Measurements from ENCODE around the gene TMEM108.

TMEM108 gene

GRCh38 chr3:133211856-133212255, 173.7 kb downstream of the TMEM108 start:
- H3K4me3 ChIP-seq (replicated peaks; ENCODE audit: low read depth, low read length): no peak overlapping the region
- no peaks in the 10 kb centered on the region for H3K27me3 ChIP-seq (replicated peaks; ENCODE audit: control insufficient read depth, insufficient read depth, low read length)
- TF ChIP-seq, protein P1, sequence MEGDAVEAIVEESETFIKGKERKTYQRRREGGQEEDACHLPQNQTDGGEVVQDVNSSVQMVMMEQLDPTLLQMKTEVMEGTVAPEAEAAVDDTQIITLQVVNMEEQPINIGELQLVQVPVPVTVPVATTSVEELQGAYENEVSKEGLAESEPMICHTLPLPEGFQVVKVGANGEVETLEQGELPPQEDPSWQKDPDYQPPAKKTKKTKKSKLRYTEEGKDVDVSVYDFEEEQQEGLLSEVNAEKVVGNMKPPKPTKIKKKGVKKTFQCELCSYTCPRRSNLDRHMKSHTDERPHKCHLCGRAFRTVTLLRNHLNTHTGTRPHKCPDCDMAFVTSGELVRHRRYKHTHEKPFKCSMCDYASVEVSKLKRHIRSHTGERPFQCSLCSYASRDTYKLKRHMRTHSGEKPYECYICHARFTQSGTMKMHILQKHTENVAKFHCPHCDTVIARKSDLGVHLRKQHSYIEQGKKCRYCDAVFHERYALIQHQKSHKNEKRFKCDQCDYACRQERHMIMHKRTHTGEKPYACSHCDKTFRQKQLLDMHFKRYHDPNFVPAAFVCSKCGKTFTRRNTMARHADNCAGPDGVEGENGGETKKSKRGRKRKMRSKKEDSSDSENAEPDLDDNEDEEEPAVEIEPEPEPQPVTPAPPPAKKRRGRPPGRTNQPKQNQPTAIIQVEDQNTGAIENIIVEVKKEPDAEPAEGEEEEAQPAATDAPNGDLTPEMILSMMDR (IDR thresholded peaks at IDR 0.05; ENCODE audit: insufficient read depth, low read length, poor library complexity, severe bottlenecking): no peak
- no peaks in the 10 kb centered on the region for H3K36me3 ChIP-seq (ENCODE audit: control insufficient read depth, insufficient read depth, low read length)
- no peak for DNase-seq (ENCODE audit: extremely low read depth, insufficient read length)

GRCh38 chr3:133213937-133214336, 175.7 kb downstream of the TMEM108 start:
- Histone ChIP-seq H3K36me3 (ENCODE audit: control insufficient read depth, insufficient read depth, low read length) (no peaks in the 10 kb centered on the region), H3K27me3 (replicated peaks; ENCODE audit: control insufficient read depth, insufficient read depth, low read length) (no peaks in the 10 kb centered on the region), H3K4me3 (replicated peaks; ENCODE audit: low read depth, low read length) (no peak overlapping the region)
- TF ChIP-seq, protein P1 (IDR thresholded peaks at IDR 0.05; ENCODE audit: insufficient read depth, low read length, poor library complexity, severe bottlenecking): no peak
- DNase-seq (ENCODE audit: extremely low read depth, insufficient read length): no peak

DNA sequence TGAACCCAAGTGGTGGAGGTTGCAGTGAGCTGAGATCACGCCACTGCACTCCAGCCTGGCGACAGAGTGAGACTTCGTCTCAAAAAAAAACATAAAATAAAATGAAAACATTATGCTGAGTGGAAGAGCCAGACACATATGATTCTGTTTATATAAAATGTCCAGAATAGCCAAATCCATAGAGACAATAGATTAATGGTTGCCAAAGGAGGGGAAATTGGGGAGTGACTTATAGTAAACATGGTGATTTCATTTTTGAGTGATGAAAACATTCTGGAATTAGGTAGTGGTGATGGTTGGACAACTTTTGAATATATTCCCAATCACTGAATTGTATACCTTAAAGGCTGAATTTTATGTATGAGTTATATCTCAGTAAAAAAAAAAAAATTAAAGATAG, 189.6 kb downstream of the TMEM108 start:
- TF ChIP-seq, protein P1 (IDR thresholded peaks at IDR 0.05; ENCODE audit: insufficient read depth, low read length, poor library complexity, severe bottlenecking): no peak

GRCh38 chr3:133230195-133230594, 192.0 kb downstream of the TMEM108 start:
- TF ChIP-seq, protein P1 (IDR thresholded peaks at IDR 0.05; ENCODE audit: insufficient read depth, low read length, poor library complexity, severe bottlenecking): no peak
- no peaks in the 10 kb centered on the region for H3K36me3 ChIP-seq (ENCODE audit: control insufficient read depth, insufficient read depth, low read length)
- H3K4me3 ChIP-seq (replicated peaks; ENCODE audit: low read depth, low read length): no peak overlapping the region
- no peaks in the 10 kb centered on the region for H3K27me3 ChIP-seq (replicated peaks; ENCODE audit: control insufficient read depth, insufficient read depth, low read length)
- no peak for DNase-seq (ENCODE audit: extremely low read depth, insufficient read length)

More for the DNA sequence above, 189.6 kb downstream of the TMEM108 start:
- Histone ChIP-seq H3K4me3 (replicated peaks; ENCODE audit: low read depth, low read length) (no peak overlapping the region), H3K27me3 (replicated peaks; ENCODE audit: control insufficient read depth, insufficient read depth, low read length) (no peaks in the 10 kb centered on the region), H3K36me3 (ENCODE audit: control insufficient read depth, insufficient read depth, low read length) (no peaks in the 10 kb centered on the region)
- no peak for DNase-seq (ENCODE audit: extremely low read depth, insufficient read length)

GRCh38 chr3:133236901-133237300, 198.7 kb downstream of the TMEM108 start:
- Histone ChIP-seq H3K4me3 (replicated peaks; ENCODE audit: low read depth, low read length) (no peak overlapping the region), H3K36me3 (ENCODE audit: control insufficient read depth, insufficient read depth, low read length) (no peaks in the 10 kb centered on the region), H3K27me3 (replicated peaks; ENCODE audit: control insufficient read depth, insufficient read depth, low read length) (no peaks in the 10 kb centered on the region)
- TF ChIP-seq, protein P1 (IDR thresholded peaks at IDR 0.05; ENCODE audit: insufficient read depth, low read length, poor library complexity, severe bottlenecking): no peak
- no peak for DNase-seq (ENCODE audit: extremely low read depth, insufficient read length)

DNA sequence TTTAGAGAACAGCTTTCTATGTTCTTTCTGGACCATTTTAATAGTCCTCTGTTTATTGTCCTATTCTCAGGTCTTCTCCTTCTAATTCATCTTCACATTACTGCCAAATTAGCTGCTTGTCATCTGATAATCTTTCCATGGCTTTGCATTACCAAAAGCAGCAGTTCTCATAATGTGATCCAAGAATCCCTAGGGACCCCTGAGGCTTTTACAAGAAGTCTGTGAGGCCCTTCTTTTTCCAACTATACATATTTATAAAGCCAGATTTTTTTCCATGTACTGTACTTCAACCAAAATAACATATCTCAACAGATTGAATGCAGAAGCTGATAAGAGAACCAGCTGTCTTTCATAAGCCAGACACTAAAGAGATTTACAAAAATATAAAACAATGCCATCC, 199.2 kb downstream of the TMEM108 start:
- no peaks in the 10 kb centered on the region for H3K36me3 ChIP-seq (ENCODE audit: control insufficient read depth, insufficient read depth, low read length)
- H3K27me3 ChIP-seq (replicated peaks; ENCODE audit: control insufficient read depth, insufficient read depth, low read length): no peaks in the 10 kb centered on the region
- H3K4me3 ChIP-seq (replicated peaks; ENCODE audit: low read depth, low read length): no peak overlapping the region
- DNase-seq (ENCODE audit: extremely low read depth, insufficient read length): no peak
- TF ChIP-seq, protein P1 (IDR thresholded peaks at IDR 0.05; ENCODE audit: insufficient read depth, low read length, poor library complexity, severe bottlenecking): no peak

Data from GM06990 (cell line).